Thyroid gland (tissue), 4 donors: ENCODE measurements around the gene AMMECR1.

ENCODE experiments used
- POLR2A ChIP-seq, 2 donors: fragments of 450-650 bp; IDR thresholded peaks; one replicate each; pipeline ENCODE4 v1.6.1; 2017; ENCODE audit warnings: antibody characterized with exemption in 2 of 2, mild to moderate bottlenecking in 2 of 2, moderate library complexity in 1 of 2
- TF ChIP-seq, protein P1 (sequence below), 6 experiments: fragments of 200-600 bp in 3 of 6; fragments of 450-650 bp in 3 of 6; sonication (generic) in 3 of 6; IDR thresholded peaks; one replicate each; pipeline ENCODE4 v1.5.1; 2016 to 2019; ENCODE audit warnings: antibody characterized with exemption in 6 of 6, mild to moderate bottlenecking in 2 of 6, inconsistent platforms in 1 of 6, moderate library complexity in 1 of 6

DNA sequence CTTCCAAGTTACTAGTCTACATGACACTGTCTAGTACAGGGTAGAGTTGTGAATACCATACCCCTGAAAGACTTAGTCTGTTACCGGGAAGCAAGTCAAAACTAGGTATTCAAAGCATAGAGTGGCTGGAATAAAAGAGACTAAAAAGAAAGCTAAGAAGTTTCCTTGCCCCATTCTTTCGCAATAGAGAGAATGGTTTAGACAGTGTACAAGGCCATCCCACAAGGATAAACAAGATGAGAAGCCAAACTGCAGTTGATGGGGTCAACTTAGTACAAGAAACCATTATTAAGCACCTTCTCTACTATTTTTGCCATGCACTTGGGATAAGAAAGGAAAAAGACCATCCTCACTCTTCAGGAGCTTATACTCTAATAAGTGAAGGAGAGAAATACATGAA, 30.3 kb downstream of the AMMECR1 start:
- TF ChIP-seq, protein P1, sequence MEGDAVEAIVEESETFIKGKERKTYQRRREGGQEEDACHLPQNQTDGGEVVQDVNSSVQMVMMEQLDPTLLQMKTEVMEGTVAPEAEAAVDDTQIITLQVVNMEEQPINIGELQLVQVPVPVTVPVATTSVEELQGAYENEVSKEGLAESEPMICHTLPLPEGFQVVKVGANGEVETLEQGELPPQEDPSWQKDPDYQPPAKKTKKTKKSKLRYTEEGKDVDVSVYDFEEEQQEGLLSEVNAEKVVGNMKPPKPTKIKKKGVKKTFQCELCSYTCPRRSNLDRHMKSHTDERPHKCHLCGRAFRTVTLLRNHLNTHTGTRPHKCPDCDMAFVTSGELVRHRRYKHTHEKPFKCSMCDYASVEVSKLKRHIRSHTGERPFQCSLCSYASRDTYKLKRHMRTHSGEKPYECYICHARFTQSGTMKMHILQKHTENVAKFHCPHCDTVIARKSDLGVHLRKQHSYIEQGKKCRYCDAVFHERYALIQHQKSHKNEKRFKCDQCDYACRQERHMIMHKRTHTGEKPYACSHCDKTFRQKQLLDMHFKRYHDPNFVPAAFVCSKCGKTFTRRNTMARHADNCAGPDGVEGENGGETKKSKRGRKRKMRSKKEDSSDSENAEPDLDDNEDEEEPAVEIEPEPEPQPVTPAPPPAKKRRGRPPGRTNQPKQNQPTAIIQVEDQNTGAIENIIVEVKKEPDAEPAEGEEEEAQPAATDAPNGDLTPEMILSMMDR (IDR thresholded peaks at IDR 0.05): no peak
- TF ChIP-seq POLR2A (IDR thresholded peaks at IDR 0.05): no peak
